Smooth muscle cell of the brain vasculature (primary cell): ENCODE measurements around the gene CCDC7.
"Not testable (repeated sequence)": the region's sequence is repeated elsewhere in the genome, so short reads cannot be mapped to it uniquely, and the experiment has no call there.

Experiments
- DNase-seq: peaks from one replicate; pipeline ENCODE4 v3.0.0-alpha.2; 2012; ENCODE audit warnings: low read depth, low spot score

CCDC7 gene

DNA sequence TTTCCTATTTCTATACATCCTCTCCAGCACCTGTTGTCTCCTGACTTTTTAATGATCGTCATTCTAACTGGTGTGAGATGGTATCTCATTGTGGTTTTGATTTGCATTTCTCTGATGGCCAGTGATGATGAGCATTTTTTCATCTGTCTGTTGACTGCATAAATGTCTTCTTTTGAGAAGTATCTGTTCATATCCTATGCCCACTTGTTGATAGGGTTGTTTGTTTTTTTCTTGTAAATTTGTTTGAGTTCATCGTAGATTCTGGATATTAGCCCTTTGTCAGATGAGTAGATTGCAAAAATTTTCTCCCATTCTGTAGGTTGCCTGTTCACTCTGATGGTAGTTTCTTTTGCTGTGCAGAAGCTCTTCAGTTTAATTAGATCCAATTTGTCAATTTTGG is 253.7 kb downstream of the CCDC7 start:
- not testable (repeated sequence) for DNase-seq

DNA sequence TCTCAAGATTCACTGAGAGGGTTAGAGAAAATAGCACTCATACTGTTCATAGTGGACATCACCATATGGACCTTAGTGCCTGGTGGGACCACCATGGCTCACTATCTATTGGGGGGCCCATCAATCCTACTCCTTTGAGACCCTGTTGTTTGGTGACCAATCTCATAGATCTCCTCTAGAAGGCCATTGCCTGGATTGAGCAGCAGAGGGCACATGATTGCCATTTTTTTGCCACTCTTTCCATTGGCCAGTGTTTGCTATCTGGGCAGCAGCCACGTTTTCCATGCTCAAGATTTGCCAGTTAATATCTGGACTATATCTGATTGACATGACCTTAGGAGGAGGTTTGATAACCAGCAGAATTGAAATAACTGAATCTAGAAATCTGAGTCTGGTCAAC is 267.6 kb downstream of the CCDC7 start:
- no peak for DNase-seq

DNA sequence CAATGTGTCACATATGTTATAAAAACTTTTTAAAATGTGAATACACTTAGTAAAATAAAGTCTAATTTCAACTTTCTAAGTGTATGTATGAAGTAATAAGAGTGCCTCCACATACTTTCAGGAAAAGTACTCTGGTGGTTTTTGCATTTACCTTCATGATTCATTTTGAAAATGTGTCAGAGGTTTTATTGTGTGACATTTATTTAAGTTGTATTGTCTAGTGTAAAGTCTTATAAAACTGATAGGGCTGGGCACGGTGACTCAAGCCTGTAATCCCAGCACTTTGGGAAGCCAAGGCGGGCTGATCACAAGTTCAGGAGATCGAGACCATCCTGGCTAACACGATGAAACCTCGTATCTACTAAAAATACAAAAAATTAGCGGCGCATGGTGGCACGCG is 285.6 kb downstream of the CCDC7 start:
- DNase-seq: no peak

DNA sequence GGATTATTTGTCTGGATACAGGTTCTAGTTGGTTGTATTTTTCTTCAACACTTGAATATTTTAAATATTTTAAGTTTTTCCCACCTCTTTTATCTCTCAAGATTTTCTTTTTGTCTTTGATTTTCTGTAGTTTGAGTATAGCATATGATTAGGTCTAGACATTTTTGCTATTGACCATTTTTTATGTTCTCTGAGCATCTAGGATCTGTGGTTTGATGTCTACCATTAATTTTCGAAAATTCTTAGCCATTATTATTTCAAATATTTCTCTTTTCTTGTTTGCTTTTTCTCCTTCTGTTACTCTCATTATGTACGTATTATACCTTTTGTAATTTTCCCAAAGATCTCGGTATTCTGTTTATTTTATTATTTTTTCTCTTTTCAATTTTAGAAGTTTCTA is 293.0 kb downstream of the CCDC7 start:
- no peak for DNase-seq

DNA sequence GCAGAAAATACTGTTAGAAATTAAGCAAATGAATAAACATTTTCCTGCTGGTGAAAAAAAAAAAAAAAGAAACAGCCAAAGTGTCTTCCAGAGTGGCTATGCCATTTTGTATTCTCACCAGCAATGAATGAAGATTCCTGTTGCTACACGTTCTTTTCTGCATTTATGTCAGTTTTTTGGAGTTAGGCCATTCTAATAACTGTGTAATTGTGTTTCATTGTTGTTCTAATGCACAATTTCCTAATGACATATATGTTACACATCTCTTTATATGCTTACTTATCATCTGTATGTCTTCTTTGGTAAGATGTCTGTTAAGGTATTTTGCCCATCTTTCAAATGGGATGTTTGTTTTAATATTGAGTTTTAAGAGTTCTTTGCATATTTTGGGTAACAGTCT is 298.4 kb downstream of the CCDC7 start:
- no peak for DNase-seq

DNA sequence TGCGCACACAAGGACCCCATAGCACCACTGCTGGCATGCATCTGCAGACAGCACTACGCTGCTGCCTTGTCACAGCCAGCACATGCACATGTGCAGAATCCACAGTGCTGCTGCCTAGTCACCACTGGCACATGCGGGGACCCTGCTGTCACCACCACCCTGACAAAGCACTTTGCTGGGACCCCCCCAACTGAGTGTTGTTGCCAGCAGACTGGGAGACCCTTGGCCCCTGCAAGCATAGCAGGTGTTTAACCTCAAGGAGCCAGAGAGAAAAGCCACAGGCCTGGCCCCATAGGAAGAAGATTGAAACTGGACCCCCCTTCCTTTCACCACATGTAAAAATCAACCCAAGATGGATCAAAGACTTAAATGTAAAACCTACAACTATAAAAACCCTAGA is 300.9 kb downstream of the CCDC7 start:
- DNase-seq: no peak

DNA sequence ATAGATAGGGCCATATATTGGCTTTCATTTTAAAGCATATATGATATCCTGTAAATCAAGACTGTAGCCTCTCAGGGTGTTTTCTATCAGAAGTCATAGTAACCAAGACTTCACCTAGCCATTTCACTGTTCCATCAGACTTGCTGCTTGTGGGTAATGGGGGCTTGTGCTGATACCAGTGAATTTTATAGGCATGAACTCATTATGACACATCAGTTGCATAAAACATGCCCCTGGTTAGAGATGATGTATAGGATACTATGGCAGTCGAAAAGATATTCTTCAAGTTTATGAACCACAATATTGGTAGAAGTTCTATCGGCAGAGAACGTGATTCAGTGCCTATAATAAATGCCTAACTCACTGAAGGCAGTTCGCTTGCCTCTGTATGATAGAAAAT is 305.6 kb downstream of the CCDC7 start:
- no peak for DNase-seq

DNA sequence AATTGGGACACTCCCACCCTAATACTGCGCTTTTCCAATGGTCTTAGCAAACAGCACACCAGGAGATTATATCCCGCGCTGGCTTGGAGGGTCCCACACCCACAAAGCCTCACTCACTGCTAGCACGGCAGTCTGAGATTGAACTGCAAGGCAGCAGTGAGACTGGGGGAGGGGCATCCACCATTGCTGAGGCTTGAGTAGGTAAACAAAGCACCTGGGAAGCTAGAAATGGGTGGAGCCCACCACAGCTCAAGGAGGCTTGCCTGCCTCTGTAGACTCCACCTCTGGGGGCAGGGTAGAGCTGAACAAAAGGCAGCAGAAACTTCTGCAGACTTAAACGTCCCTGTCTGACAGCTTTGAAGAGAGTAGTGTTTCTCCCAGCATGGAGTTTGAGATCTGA is 309.0 kb downstream of the CCDC7 start:
- DNase-seq: not testable (repeated sequence)

DNA sequence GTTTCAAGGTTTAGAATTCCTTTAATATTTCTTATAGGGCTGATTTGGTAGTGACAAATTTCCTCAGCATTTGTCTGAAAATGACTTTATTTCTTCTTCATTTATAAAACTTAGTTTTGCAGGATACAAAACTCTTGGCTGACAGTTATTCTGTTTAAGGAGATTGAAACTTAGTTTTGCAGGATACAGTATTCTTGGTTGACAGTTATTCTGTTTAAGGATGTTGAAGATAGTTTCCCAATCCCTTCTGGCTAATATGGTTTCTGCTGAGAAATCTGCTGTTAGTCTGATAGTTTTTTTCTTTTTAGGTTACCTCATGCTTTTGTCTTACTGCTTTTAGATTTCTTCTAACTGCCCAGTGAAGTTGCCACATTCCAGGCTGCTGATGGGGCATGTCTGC is 325.3 kb downstream of the CCDC7 start:
- DNase-seq: no peak

DNA sequence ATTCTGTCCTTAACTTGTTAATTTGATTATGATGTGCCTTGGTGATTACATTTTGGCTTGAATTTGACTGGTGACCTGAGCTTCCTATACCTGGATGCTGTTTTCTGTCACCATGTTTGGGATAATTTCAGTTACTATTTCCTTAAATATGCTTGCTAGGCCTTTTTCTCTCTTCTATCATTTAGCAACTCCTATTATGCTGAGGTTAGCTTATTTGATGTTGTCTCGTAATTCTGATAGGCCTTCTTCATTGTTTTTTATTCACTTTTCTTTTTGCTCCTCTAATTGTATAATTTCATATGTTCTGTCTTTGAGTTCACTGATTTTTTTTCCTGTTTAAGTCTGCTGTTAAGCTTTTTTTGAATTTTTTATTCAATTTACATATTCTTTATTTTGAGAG is 327.2 kb downstream of the CCDC7 start:
- DNase-seq: no peak

DNA sequence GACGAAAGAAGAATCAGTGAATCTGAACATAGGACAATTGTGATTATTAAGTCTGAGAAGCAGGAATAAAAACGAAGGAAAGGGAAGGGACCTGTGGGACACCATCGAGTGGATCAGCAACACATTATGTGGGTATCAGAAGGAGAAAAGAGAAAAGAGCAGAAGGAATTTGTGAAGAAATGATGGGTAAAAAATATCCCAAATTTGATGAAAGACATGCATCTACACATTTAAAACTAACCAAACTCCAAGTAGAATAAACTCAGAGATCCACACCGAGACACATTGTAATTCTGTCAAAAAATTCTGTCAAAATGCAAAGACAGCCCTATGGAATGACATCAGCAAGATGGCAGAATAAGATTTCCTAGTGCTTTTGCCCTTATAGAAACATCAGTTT is 341.0 kb downstream of the CCDC7 start:
- no peak for DNase-seq

DNA sequence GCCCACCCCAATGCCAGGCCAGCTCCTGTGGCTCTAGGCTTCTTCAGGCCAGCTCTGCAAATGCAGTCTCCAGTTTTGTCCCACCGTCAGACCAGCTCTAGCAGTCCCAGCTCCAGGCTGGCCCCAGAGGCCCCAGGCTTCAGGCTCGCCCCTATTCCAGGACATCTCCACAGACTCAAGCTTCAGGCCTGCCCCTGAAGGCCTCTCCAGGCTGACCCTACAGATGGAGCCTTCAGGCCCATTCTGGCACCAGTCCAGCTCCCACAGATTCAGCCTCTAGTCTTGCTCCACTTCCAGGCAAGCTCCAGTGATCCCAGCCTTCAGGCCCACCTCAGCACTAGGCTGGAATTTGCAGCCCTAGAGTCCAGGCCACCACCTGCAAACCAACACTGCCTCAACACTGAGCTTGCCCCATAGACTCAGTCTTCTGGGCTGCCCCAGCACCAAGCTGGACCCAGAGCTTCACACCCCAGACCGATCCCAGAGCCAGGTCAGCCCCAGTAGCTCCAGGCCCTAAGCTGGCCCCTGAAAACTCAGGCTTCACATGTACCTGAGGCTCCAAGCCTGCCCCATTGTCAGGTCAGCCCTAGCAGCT is 341.8 kb downstream of the CCDC7 start:
- no peak for DNase-seq

DNA sequence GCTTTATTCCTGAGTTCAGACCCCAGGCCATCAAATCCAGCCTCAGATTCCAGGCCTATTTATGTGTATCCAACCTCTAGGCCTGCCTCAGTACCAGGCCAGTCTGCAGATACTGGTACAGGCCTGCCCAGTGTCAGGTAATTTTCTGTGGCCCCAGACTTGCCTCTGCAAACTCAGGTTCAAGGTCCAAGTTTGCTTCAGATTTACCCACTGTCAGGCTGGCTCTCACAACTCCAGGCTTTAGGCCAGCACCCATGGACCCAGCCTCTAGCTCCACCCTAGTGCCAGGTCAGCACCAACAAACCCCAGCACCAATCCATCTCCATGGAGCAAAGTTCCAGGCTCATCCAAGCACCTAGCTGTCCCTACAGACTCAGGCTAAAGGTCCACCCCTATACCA is 342.4 kb downstream of the CCDC7 start:
- no peak for DNase-seq

DNA sequence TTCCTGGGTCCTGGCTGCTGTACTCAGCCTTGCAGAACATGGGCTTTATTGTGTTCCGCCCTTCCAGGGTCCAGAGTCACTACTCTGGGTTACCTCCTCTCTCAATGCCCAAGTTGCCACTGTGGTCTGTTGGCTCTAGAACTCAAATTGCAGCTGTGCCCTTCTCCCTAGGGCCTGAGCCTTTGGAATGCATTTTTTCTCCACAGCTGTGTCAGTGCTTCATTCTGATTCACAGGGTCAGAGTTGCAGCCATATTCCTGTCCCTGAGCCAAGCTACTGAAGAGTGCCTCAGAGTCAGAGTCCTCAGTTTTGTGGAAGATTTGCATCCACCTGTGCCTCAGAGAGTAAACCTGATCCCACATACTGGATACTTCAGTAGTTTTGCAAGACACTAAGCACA is 344.5 kb downstream of the CCDC7 start:
- DNase-seq: no peak

DNA sequence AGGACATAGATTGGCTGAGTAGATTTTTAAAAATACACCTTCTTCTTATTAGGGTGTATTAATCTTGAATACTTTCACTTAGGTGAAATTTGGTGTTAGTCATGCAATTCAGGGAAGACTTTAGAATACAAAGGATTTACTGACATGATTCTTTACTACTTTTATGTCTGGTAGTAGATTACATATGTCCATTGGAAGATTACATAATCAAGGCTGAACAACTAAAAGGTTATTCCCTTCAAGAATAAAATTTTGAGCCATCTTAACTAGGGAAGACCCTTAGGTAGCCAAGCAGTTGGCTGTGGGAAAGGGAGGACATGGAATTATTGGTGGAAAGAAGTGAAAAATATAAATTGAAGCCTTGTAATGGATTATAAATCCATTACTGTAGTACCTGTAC is 347.1 kb downstream of the CCDC7 start:
- DNase-seq: no peak

DNA sequence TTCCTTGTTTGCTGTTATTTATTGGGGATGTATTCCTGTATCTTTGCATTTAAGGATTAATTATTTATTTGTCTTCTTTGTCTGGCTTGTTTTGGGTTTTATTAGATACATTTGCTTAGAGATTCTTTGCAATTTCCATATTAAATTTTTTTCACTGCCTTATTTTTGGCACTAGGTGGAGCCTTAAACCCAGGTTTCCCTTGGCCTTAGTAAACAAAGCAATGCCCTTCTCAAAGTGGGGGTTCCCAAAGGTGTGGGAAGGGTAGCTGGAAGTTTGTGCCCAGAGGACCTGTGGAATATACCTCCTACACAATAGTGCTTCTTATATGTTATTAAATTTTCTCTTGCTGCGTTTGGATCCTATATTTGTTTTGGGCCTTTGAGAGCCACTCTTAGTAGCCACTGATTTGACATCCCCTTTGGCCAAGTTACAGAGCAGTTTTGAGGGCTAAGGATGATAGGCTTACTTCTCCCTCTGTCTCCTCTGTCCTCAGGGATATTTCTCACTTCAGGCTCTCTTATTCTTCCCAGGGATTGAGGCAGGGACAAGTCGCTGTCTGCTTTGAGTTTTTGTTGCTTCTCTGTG is 349.8 kb downstream of the CCDC7 start:
- no peak for DNase-seq

DNA sequence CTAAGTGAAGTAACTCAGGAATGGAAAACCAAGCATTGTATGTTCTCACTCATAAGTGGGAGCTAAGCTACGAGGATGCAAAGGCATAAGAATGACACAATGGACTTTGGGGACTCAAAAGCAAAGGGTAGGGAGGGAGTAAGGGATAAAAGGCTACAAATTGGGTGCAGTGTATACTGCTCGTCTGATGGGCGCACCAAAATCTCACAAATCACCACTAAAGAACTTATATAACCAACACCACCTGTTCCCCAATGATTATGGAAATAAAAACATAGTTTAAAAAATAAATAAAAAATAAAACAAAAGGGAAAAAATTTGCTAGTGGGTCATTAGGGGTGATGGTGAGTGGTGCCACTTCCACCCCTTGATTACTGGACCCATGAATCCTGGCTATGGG is 351.5 kb downstream of the CCDC7 start:
- not testable (repeated sequence) for DNase-seq

DNA sequence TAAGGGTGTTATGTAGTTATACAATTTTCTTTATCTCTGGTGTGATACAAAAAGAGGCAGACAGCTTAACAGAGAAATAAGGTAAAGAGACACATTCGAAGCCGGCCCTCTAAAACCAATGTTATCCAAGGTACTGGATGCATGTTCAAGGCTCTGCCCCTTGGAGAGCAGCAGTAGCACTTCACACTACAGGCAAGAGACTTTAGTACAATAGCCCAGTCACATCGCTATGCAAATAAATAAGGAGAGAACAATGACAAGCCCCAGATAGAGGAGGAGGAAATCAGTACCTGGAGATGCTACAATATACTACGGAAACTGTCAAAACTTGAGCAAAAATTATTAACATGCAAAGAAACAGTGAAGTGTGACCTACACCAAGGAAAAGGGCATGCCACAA is 401.0 kb downstream of the CCDC7 start:
- DNase-seq: no peak

DNA sequence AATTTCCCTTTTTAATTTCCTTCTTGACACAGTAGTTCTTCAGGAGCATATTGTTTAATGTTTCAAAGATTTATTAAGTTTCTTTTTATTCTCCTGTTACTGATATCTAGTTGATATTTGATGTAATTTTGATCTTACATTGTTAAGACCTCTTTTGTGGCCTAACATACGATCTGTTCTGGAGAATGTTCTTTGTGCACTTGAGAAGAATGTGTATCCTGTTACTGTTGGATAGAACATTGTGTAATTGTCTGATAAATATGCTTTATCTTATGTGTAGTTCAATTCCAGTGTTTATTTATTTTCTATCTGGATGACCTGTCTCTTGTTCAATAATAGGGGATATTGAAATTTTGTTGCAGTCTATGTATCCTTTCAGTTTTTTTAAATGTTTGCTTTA is 405.4 kb downstream of the CCDC7 start:
- no peak for DNase-seq

DNA sequence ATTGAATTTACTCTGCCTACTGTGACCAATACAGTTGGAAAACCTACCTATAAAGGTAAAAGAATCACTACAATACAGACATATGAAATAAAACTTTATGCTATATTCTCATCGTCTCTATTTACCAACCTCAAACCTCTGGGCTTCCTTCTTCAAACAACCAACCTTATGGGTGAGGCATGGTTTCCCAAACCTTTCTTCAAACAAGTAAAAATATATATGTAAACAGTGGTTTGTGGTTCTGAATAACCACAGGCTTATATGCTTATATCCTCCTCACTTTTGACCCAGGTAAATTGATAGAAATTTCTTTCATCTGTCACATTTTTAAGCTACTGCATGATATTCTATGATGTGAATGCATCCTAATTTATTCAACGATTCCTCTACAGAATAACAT is 408.5 kb downstream of the CCDC7 start:
- no peak for DNase-seq

DNA sequence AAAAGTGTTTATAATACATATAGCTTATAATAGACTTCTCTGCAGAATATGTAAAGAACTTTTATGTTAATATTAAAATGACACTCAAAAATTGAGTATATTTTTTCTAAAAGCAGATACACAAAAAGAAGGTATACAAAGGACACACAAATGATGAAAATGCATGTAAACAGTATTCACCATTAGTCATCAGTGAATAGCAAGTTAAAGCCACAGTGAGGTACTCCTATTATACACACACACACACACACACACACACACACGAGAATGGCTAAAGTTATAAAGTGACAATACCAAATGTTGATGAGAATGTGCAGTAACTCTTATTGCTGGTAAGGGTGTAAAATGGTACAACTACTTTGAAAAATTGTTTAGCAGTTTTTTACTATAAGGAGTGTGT is 419.2 kb downstream of the CCDC7 start:
- no peak for DNase-seq

DNA sequence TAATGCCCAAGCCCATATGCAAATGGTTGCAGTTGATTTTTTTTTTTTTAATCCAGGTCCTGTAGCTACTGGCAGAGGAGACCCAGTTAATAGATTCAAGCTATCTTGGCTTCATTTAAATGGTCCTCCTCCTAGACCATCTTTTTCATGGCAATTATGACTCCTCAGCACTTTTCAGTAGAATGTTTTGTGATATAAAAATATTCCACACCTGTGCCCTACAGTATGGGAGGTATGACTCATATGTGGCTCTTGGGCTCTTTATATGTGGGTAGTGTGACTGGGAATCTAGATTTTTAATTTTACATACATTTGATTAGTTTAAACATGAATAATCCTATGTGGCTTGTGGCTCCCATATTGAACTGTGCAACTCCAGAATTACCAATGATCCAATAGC is 432.0 kb downstream of the CCDC7 start:
- DNase-seq: no peak

DNA sequence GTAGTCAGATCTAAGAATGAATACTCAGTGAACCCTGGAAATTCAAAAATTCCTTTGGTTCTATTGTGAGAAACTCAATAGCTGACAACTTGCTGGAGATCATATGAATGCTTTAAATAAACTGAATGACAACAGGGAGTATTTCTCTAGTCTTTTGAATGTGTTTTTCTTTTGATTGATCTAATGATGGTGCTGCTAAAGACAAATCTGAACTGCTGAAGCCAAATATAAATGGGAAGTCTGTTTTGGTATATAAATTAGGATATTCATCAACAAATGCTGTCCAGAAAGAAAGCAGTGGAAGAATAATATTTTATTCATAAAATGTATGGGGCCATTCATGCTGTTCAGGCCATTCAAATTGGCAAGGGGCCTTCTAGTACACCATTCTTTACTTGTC is 432.7 kb downstream of the CCDC7 start:
- no peak for DNase-seq

DNA sequence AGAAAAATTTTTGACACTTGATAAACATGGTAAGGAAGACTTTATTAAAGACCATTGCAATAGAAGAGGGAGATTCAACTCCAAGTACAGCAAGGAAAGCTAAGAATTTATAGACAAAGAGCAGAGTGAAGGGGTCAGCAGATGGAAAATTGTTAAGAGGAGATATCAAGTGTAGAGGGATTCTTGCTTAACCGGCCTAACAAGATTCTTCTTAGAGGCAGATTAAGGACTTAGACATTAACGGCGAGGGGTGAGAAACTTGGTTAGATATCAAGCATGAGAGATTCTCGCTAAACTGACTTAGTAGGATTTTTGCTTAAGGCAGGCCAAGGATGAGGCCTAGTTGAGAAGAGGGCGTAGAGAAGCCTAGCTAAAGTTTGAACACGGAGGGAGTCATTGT is 436.1 kb downstream of the CCDC7 start:
- DNase-seq: no peak
